NOMO-1 (cell line): ENCODE results near the gene ROS1.

Experiments
- DNase-seq, 2 experiments: peaks; one replicate each; lab custom pipeline; 2025; ENCODE audit not compliant: unreplicated experiment in 2 of 2; lab: John Stamatoyannopoulos, UW

The ROS1 gene

GRCh38 chr6:117317261-117317660, 108.5 kb downstream of the ROS1 start:
- DNase-seq: no peak

- no peak for DNase-seq
Measured at GRCh38 chr6:117311726-117312125, 114.0 kb downstream of the ROS1 start.

- DNase-seq: no peak
Measured at GRCh38 chr6:117311310-117311709, 114.4 kb downstream of the ROS1 start.

- no peak for DNase-seq
Measured at GRCh38 chr6:117309611-117310010, 116.1 kb downstream of the ROS1 start.

- DNase-seq: no peak
Measured at GRCh38 chr6:117309069-117309468, 116.7 kb downstream of the ROS1 start.

- no peak for DNase-seq
Measured at GRCh38 chr6:117307655-117308054, 118.1 kb downstream of the ROS1 start.

GRCh38 chr6:117306227-117306790, 119.4 kb downstream of the ROS1 start:
- DNase-seq: no peak

GRCh38 chr6:117304446-117304845, 121.3 kb downstream of the ROS1 start:
- DNase-seq: no peak

- no peak for DNase-seq
Measured at GRCh38 chr6:117303323-117303722, 122.4 kb downstream of the ROS1 start.

GRCh38 chr6:117298941-117299340, 126.8 kb downstream of the ROS1 start:
- DNase-seq: no peak

GRCh38 chr6:117290173-117290846, 135.4 kb downstream of the ROS1 start:
- DNase-seq: no peak

- no peak for DNase-seq
Measured at GRCh38 chr6:117288083-117288715, 137.5 kb downstream of the ROS1 start.

GRCh38 chr6:117280922-117281321, 144.8 kb downstream of the ROS1 start:
- no peak for DNase-seq

GRCh38 chr6:117276778-117277316, 148.9 kb downstream of the ROS1 start:
- no peak for DNase-seq

- DNase-seq: no peak
Measured at GRCh38 chr6:117275711-117276110, 150.0 kb downstream of the ROS1 start.

GRCh38 chr6:117275205-117275604, 150.5 kb downstream of the ROS1 start:
- no peak for DNase-seq

- no peak for DNase-seq
Measured at GRCh38 chr6:117272891-117273290, 152.9 kb downstream of the ROS1 start.

- no peak for DNase-seq
Measured at GRCh38 chr6:117272032-117272866, 153.5 kb downstream of the ROS1 start.

GRCh38 chr6:117270843-117271507, 154.8 kb downstream of the ROS1 start:
- DNase-seq: no peak

- no peak for DNase-seq
Measured at GRCh38 chr6:117270055-117270842, 155.5 kb downstream of the ROS1 start.
